Osteoblast (primary cell): ENCODE data around the gene PDCD2. TPM values are rescaled to one million over a fixed set of nuclear protein-coding genes. Genes with fewer than 3 reads are reported as not detected.
A peak's percentile ranks its signal among the peaks of the same experiment; 100 is the strongest.

Source experiments
- DNase-seq: peaks from one replicate; pipeline ENCODE4 v3.0.0; 2011; ENCODE audit warnings: low spot score, mixed read lengths; ENCODE audit not compliant: insufficient read length; ENCODE audit errors: missing footprints
- H2AFZ ChIP-seq: 2 replicates; pipeline ENCODE4 v1.6.0; 2011; ENCODE audit warnings: mild to moderate bottlenecking, low read length
- H3K27ac ChIP-seq: 2 replicates; pipeline ENCODE4 v1.5.1; 2011; ENCODE audit warnings: mild to moderate bottlenecking, low read depth, low read length, moderate library complexity
- H3K27me3 ChIP-seq: 2 replicates; pipeline ENCODE4 v1.6.0; 2012; ENCODE audit warnings: mild to moderate bottlenecking, control low read depth, inconsistent platforms, low read length, moderate library complexity; ENCODE audit not compliant: insufficient read depth
- H3K36me3 ChIP-seq: 2 replicates; pipeline ENCODE4 v1.5.1; 2011; ENCODE audit warnings: mild to moderate bottlenecking, low read length, control low read depth, moderate library complexity; ENCODE audit not compliant: insufficient read depth
- H3K4me1 ChIP-seq: 2 replicates; pipeline ENCODE4 v1.5.1; 2011; ENCODE audit warnings: mild to moderate bottlenecking, low read length, control low read depth, moderate library complexity; ENCODE audit not compliant: insufficient read depth
- H3K4me2 ChIP-seq: 2 replicates; pipeline ENCODE4 v1.6.0; 2011; ENCODE audit warnings: mild to moderate bottlenecking, low read length; ENCODE audit not compliant: insufficient read depth
- H3K4me3 ChIP-seq: fragments of 200-600 bp; sonication (generic); 3 replicates; pipeline ENCODE4 v1.5.1; 2012; ENCODE audit warnings: mild to moderate bottlenecking, low read length, inconsistent platforms; ENCODE audit not compliant: insufficient read depth
- H3K79me2 ChIP-seq: 2 replicates; pipeline ENCODE4 v1.6.0; 2012; ENCODE audit warnings: mild to moderate bottlenecking, low read length, control low read depth, inconsistent platforms; ENCODE audit not compliant: insufficient read depth
- H3K9me3 ChIP-seq: 2 replicates; pipeline ENCODE4 v1.5.1; 2011; ENCODE audit warnings: low read depth, low read length, control low read depth
- H4K20me1 ChIP-seq: 2 replicates; pipeline ENCODE4 v1.6.0; 2012; ENCODE audit warnings: mild to moderate bottlenecking, low read length, control low read depth; ENCODE audit not compliant: insufficient read depth
- CTCF ChIP-seq: IDR thresholded peaks from 2 replicates; pipeline ENCODE4 v1.5.1; 2011; ENCODE audit warnings: mild to moderate bottlenecking, low read depth, low read length, moderate library complexity; ENCODE audit errors: extremely low read depth
- total RNA-seq: library from RNA; depleted of rRNA; stranded (reverse); fragments of >200 nt; gene quantifications from 2 replicates; pipeline ENCODE4 v1.2.3, GENCODE V29; 2012

Gene PDCD2
- total RNA-seq, 1 donor = 69.5 TPM

GRCh38 chr6:170545405-170545804 lies 39.0 kb downstream of the PDCD2 start:
- Histone ChIP-seq H3K9me3 (no peaks in the 10 kb centered on the region), H3K4me1 (no peaks in the 10 kb centered on the region), H3K79me2 (peaks cover 92% of the 10 kb centered on the region), H3K27ac (no peak overlapping the region), H4K20me1 (peaks cover 53% of the 10 kb centered on the region), H3K27me3 (no peaks in the 10 kb centered on the region), H3K4me3 (no peak overlapping the region), H2AFZ (no peak overlapping the region), H3K4me2 (no peak overlapping the region), H3K36me3 (peaks cover 74% of the 10 kb centered on the region)
- TF ChIP-seq CTCF = no peak
- DNase-seq = no peak

GRCh38 chr6:170542031-170542719 lies 42.3 kb downstream of the PDCD2 start:
- Histone ChIP-seq H2AFZ (no peak overlapping the region), H3K79me2 (peaks cover 84% of the 10 kb centered on the region), H3K4me2 (no peak overlapping the region), H3K4me1 (no peaks in the 10 kb centered on the region), H3K27ac (no peak overlapping the region), H3K36me3 (peaks cover 74% of the 10 kb centered on the region), H3K9me3 (no peaks in the 10 kb centered on the region), H4K20me1 (peaks cover 31% of the 10 kb centered on the region), H3K4me3 (no peak overlapping the region), H3K27me3 (no peaks in the 10 kb centered on the region)
- DNase-seq = no peak
- no peak for TF ChIP-seq CTCF

GRCh38 chr6:170537329-170537728 lies 47.1 kb downstream of the PDCD2 start:
- Histone ChIP-seq H3K9me3 (no peaks in the 10 kb centered on the region), H3K27me3 (no peaks in the 10 kb centered on the region), H3K4me3 (no peak overlapping the region), H3K79me2 (peaks cover 49% of the 10 kb centered on the region), H3K36me3 (peaks cover 78% of the 10 kb centered on the region), H3K4me2 (no peak overlapping the region), H3K27ac (no peak overlapping the region), H4K20me1 (peaks cover 25% of the 10 kb centered on the region), H3K4me1 (no peaks in the 10 kb centered on the region), H2AFZ (no peak overlapping the region)
- no peak for TF ChIP-seq CTCF
- no peak for DNase-seq

GRCh38 chr6:170536671-170537070 lies 47.8 kb downstream of the PDCD2 start:
- Histone ChIP-seq H4K20me1 (peaks cover 21% of the 10 kb centered on the region), H3K9me3 (no peaks in the 10 kb centered on the region), H3K27ac (no peak overlapping the region), H3K4me2 (no peak overlapping the region), H3K4me1 (no peaks in the 10 kb centered on the region), H3K79me2 (peaks cover 42% of the 10 kb centered on the region), H3K36me3 (peaks cover 71% of the 10 kb centered on the region), H3K4me3 (no peak overlapping the region), H2AFZ (no peak overlapping the region), H3K27me3 (no peaks in the 10 kb centered on the region)
- DNase-seq = peak; percentile 1
- no peak for TF ChIP-seq CTCF
